ENCODE data around the gene CLRN3. TPM values are rescaled to one million over a fixed set of nuclear protein-coding genes. Genes with fewer than 3 reads are reported as not detected.

CLRN3 gene
- total RNA-seq, 2 donors from 2014 or later: 76.8 to 110 TPM

DNA sequence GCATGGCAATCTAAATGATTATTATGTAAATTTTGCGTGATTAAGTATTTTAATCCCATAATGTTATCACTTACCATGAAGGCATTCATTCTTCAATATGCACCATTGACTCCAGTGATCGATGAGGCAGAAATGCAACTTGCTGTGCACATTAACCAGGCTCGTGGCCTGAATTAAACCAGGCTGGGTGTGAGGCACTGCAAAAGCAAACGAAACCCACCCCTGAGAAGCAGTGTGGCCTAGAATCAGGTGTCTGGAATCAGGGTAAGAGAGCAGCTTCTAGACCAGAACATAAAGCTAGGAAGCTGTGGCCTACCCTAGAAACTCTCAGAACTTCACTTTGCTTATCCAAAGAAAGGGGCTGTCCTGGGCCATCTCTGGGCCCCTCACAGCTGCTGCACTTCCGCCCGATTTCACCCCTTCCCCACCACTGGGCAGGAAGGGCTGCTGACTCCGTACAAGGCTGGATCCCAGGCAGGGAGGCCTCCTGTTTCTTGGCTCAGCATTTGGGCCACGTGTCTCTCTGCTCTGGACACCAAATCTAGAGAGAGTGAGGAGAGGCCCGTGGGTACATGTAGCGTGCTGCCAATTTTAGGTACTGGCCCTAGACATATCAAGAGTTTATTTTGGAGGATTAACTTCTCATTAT lies 18.6 kb upstream of the CLRN3 start:
- no peak for DNase-seq
- intact Hi-C loops (cut with DNase I): no loop called here
- TF ChIP-seq CTCF (IDR thresholded peaks at IDR 0.05): no peak

GRCh38 chr10:127910464-127910770 lies 17.7 kb upstream of the CLRN3 start:
- no peaks in the 10 kb centered on the region for H3K27me3 ChIP-seq
- H3K36me3 ChIP-seq: no peaks in the 10 kb centered on the region
- TF ChIP-seq CTCF (IDR thresholded peaks at IDR 0.05): no peak
- H3K9ac ChIP-seq (ENCODE audit: low read depth in 2 of 2, low read length in 2 of 2): no peak overlapping the region
- H3K9me3 ChIP-seq: no peaks in the 10 kb centered on the region
- intact Hi-C loops (cut with DNase I): no loop called here
- H3K4me3 ChIP-seq: no peak overlapping the region
- H3K27ac ChIP-seq: no peak overlapping the region
- no peak for DNase-seq
- H3K4me1 ChIP-seq: peaks cover 8% of the 10 kb centered on the region

More for the DNA sequence above, 18.6 kb upstream of the CLRN3 start:
- Histone ChIP-seq H3K9me3 (no peaks in the 10 kb centered on the region), H3K36me3 (no peaks in the 10 kb centered on the region), H3K27me3 (no peaks in the 10 kb centered on the region), H3K9ac (ENCODE audit: low read depth in 2 of 2, low read length in 2 of 2) (no peak overlapping the region), H3K4me3 (no peak overlapping the region), H3K27ac (no peak overlapping the region), H3K4me1 (peaks cover 6% of the 10 kb centered on the region)

DNA sequence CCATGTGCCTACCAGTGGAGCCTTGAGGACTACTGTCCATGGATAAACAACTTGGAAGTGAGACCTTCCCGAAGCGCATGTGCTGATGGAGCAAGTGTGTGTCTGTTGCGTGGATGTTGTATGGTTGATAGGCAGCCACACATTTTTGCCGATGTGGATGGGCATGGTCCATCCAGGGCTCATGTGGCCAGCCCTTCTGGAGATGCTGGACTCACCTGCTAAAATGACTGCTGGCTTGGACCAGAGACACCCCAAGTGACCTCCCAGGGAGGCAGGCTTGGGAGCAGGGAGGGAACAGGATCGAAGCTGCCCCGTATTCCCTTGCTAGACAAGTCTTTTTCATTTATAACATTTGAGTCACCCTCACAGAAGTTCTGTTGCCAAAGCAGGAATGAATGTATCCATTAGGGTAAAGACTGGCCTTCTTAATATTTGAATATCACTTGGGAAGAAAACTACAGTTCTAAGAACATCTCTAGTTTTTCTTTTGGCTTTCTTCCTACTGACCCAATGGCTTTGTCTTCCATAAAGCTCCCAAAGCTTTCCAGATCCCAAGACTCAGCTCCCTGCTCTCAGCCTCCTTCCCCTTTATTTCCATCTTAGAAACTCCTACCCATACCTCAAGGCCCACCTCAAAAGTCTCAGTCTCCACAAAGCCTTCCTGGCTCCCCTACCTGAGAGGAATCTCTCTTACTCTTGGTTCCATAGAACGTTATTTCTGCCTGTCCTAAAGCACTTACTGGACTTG lies 17.1 kb upstream of the CLRN3 start:
- no peaks in the 10 kb centered on the region for H3K36me3 ChIP-seq
- TF ChIP-seq CTCF (IDR thresholded peaks at IDR 0.05): no peak
- H3K27ac ChIP-seq: no peak overlapping the region
- H3K27me3 ChIP-seq: no peaks in the 10 kb centered on the region
- H3K4me3 ChIP-seq: no peak overlapping the region
- no peak for DNase-seq
- no peaks in the 10 kb centered on the region for H3K9me3 ChIP-seq
- peaks cover 8% of the 10 kb centered on the region for H3K4me1 ChIP-seq
- no peak overlapping the region for H3K9ac ChIP-seq (ENCODE audit: low read depth in 2 of 2, low read length in 2 of 2)
- intact Hi-C loops (cut with DNase I): loop anchor here (5.0 kb wide), 1 partner anchor 157 kb away; no protein-coding TSS in a partner anchor

DNA sequence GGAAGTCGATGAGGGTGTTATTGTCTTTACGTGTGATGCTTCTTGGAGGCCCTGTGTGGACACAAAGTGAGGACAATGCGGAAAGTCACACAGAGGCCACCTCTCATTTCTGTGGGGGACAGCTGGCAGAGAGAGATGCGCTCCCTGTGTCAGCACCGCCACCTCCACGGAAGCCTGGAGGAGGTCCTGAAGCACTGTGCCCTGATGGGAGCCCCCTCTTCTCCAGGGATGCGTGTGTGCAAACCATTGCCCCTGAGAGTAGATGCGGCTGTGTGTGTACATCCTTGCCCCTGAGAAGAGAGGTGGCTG lies 16.2 kb upstream of the CLRN3 start:
- Histone ChIP-seq H3K9me3 (no peaks in the 10 kb centered on the region), H3K4me3 (no peak overlapping the region), H3K27me3 (no peaks in the 10 kb centered on the region), H3K27ac (no peak overlapping the region), H3K36me3 (no peaks in the 10 kb centered on the region), H3K4me1 (peaks cover 8% of the 10 kb centered on the region), H3K9ac (ENCODE audit: low read depth in 2 of 2, low read length in 2 of 2) (no peak overlapping the region)
- DNase-seq: no peak
- intact Hi-C loops (cut with DNase I): loop anchor here (5.0 kb wide), 1 partner anchor 158 kb away; no protein-coding TSS in a partner anchor
- no peak for TF ChIP-seq CTCF (IDR thresholded peaks at IDR 0.05)

GRCh38 chr10:127908106-127908958 lies 15.6 kb upstream of the CLRN3 start:
- intact Hi-C loops (cut with DNase I): loop anchor here (5.0 kb wide), 1 partner anchor 159 kb away; no protein-coding TSS in a partner anchor
- TF ChIP-seq CTCF (IDR thresholded peaks at IDR 0.05): no peak
- peak overlapping the region; percentile 75 for H3K4me3 ChIP-seq
- H3K27ac ChIP-seq: peak overlapping the region; percentile 85
- H3K27me3 ChIP-seq: no peaks in the 10 kb centered on the region
- DNase-seq: no peak
- no peaks in the 10 kb centered on the region for H3K36me3 ChIP-seq
- peaks cover 8% of the 10 kb centered on the region for H3K4me1 ChIP-seq
- H3K9me3 ChIP-seq: no peaks in the 10 kb centered on the region
- H3K9ac ChIP-seq (ENCODE audit: low read depth in 2 of 2, low read length in 2 of 2): peak overlapping the region; percentile 48 to 81
